Measurements from ENCODE around the gene PSAP. TPM values are rescaled to one million over a fixed set of nuclear protein-coding genes. Genes with fewer than 3 reads are reported as not detected.
"Not testable (repeated sequence)": the region's sequence is repeated elsewhere in the genome, so short reads cannot be mapped to it uniquely, and the experiment has no call there.

PSAP gene
- total RNA-seq, 1 donor from 2014 or later, result 907 TPM

GRCh38 chr10:71873582-71874211, 22.6 kb upstream of the PSAP start:
- DNase-seq, result no peak

- DNase-seq, result not testable (repeated sequence)
Observed at GRCh38 chr10:71869601-71870000, 18.6 kb upstream of the PSAP start.

- no peak for DNase-seq
Observed at GRCh38 chr10:71868192-71868697, 17.2 kb upstream of the PSAP start.

GRCh38 chr10:71865561-71866041, 14.6 kb upstream of the PSAP start:
- no peak for DNase-seq

GRCh38 chr10:71864911-71865361, 13.9 kb upstream of the PSAP start:
- DNase-seq, result no peak

GRCh38 chr10:71863203-71863602, 12.2 kb upstream of the PSAP start:
- no peak for DNase-seq

- peak; percentile 99 for DNase-seq
Observed at GRCh38 chr10:71860243-71861029, 9.4 kb upstream of the PSAP start.

GRCh38 chr10:71857934-71858890, 7.2 kb upstream of the PSAP start:
- no peak for DNase-seq

GRCh38 chr10:71856619-71857018, 5.6 kb upstream of the PSAP start:
- no peak for DNase-seq

GRCh38 chr10:71854031-71854430, 3.0 kb upstream of the PSAP start:
- DNase-seq, result no peak

GRCh38 chr10:71852355-71852937, 1.4 kb upstream of the PSAP start:
- DNase-seq, result no peak

GRCh38 chr10:71851465-71852095, 529 bp upstream of the PSAP start:
- DNase-seq, result not testable (repeated sequence)

GRCh38 chr10:71850021-71850742, 869 bp downstream of the PSAP start:
- no peak for DNase-seq

- DNase-seq, result no peak
Observed at GRCh38 chr10:71849461-71849908, 1.6 kb downstream of the PSAP start.

- DNase-seq, result peak; percentile 79
Observed at GRCh38 chr10:71848325-71849275, 2.5 kb downstream of the PSAP start.

GRCh38 chr10:71847418-71847817, 3.6 kb downstream of the PSAP start:
- no peak for DNase-seq

- no peak for DNase-seq
Observed at GRCh38 chr10:71846816-71847215, 4.2 kb downstream of the PSAP start.

- no peak for DNase-seq
Observed at GRCh38 chr10:71845410-71846405, 5.3 kb downstream of the PSAP start.
